ENCODE results near the gene HMG20B. TPM values are rescaled to one million over a fixed set of nuclear protein-coding genes. Genes with fewer than 3 reads are reported as not detected.
"Not testable (repeated sequence)": the region's sequence is repeated elsewhere in the genome, so short reads cannot be mapped to it uniquely, and the experiment has no call there.

HMG20B gene
- total RNA-seq, 1 donor from 2014 or later = 92.8 TPM

- intact Hi-C loops (cut with DNase I) = loop anchor here (5.0 kb wide), 1 partner anchor 40 kb away; no protein-coding TSS in a partner anchor
- no peak for DNase-seq (ENCODE audit: extremely low spot score in 2 of 2)
- H3K27ac ChIP-seq = peak overlapping the region; percentile 54
Observed at GRCh38 chr19:3576696-3577443, 4.1 kb downstream of the HMG20B start.

GRCh38 chr19:3577723-3578344, 5.1 kb downstream of the HMG20B start:
- no peaks in the 10 kb centered on the region for H3K27me3 ChIP-seq
- intact Hi-C loops (cut with DNase I) = loop anchor here (5.0 kb wide), 1 partner anchor 39 kb away; no protein-coding TSS in a partner anchor
- H3K27ac ChIP-seq = peak overlapping the region; percentile 54
- H3K4me1 ChIP-seq = peaks cover 27% of the 10 kb centered on the region
- no peaks in the 10 kb centered on the region for H3K9me3 ChIP-seq
- no peaks in the 10 kb centered on the region for H3K36me3 ChIP-seq
- DNase-seq (ENCODE audit: extremely low spot score in 2 of 2) = no peak
- H3K4me3 ChIP-seq = no peak overlapping the region
- TF ChIP-seq POLR2AphosphoS5 (IDR thresholded peaks at IDR 0.05; ENCODE audit: insufficient read depth in 1 of 2, low read depth in 1 of 2) = no peak
- TF ChIP-seq POLR2A (IDR thresholded peaks at IDR 0.05) = no peak
- no peak for TF ChIP-seq CTCF (IDR thresholded peaks at IDR 0.05)

More at GRCh38 chr19:3576696-3577443, 4.1 kb downstream of the HMG20B start:
- no peak for TF ChIP-seq POLR2A (IDR thresholded peaks at IDR 0.05)
- peak in 1 of 2 donors; percentile 45 for TF ChIP-seq POLR2AphosphoS5 (IDR thresholded peaks at IDR 0.05; ENCODE audit: insufficient read depth in 1 of 2, low read depth in 1 of 2)
- no peak for TF ChIP-seq CTCF (IDR thresholded peaks at IDR 0.05)
- H3K4me1 ChIP-seq = peaks cover 33% of the 10 kb centered on the region
- H3K4me3 ChIP-seq = peak overlapping the region; percentile 35 to 51
- no peaks in the 10 kb centered on the region for H3K36me3 ChIP-seq
- H3K9me3 ChIP-seq = no peaks in the 10 kb centered on the region
- H3K27me3 ChIP-seq = no peaks in the 10 kb centered on the region

GRCh38 chr19:3578390-3578789, 5.6 kb downstream of the HMG20B start:
- TF ChIP-seq POLR2A (IDR thresholded peaks at IDR 0.05) (no peak), CTCF (IDR thresholded peaks at IDR 0.05) (no peak), POLR2AphosphoS5 (IDR thresholded peaks at IDR 0.05; ENCODE audit: insufficient read depth in 1 of 2, low read depth in 1 of 2) (no peak)
- Histone ChIP-seq H3K27ac (no peak overlapping the region), H3K4me1 (peaks cover 24% of the 10 kb centered on the region), H3K4me3 (no peak overlapping the region), H3K36me3 (no peaks in the 10 kb centered on the region), H3K27me3 (no peaks in the 10 kb centered on the region), H3K9me3 (no peaks in the 10 kb centered on the region)
- DNase-seq (ENCODE audit: extremely low spot score in 2 of 2) = no peak
- intact Hi-C loops (cut with DNase I) = loop anchor here (5.0 kb wide), 1 partner anchor 39 kb away; no protein-coding TSS in a partner anchor

GRCh38 chr19:3580156-3580934, 7.6 kb downstream of the HMG20B start:
- TF ChIP-seq CTCF (IDR thresholded peaks at IDR 0.05) = no peak
- peaks cover 13% of the 10 kb centered on the region for H3K4me1 ChIP-seq
- no peak overlapping the region for H3K4me3 ChIP-seq
- intact Hi-C loops (cut with DNase I) = no loop called here
- no peaks in the 10 kb centered on the region for H3K27me3 ChIP-seq
- no peaks in the 10 kb centered on the region for H3K36me3 ChIP-seq
- peak overlapping the region; percentile 15 for H3K27ac ChIP-seq
- H3K9me3 ChIP-seq = no peaks in the 10 kb centered on the region
- no peak for DNase-seq (ENCODE audit: extremely low spot score in 2 of 2)

- H3K9me3 ChIP-seq; H3K27ac ChIP-seq; DNase-seq (ENCODE audit: extremely low spot score in 2 of 2); intact Hi-C loops (cut with DNase I); H3K4me3 ChIP-seq; H3K27me3 ChIP-seq; H3K36me3 ChIP-seq: not testable (repeated sequence)
- H3K4me1 ChIP-seq = peaks cover 14% of the 10 kb centered on the region
Observed at GRCh38 chr19:3581792-3582191, 9.0 kb downstream of the HMG20B start.

GRCh38 chr19:3584036-3584802, 11.5 kb downstream of the HMG20B start:
- DNase-seq (ENCODE audit: extremely low spot score in 2 of 2); H3K36me3 ChIP-seq; H3K27ac ChIP-seq; H3K4me3 ChIP-seq; H3K9me3 ChIP-seq; H3K27me3 ChIP-seq; intact Hi-C loops (cut with DNase I): not testable (repeated sequence)
- H3K4me1 ChIP-seq = peaks cover 14% of the 10 kb centered on the region

Measured in vagina (tissue), 2 donors.